Transverse colon (tissue), 4 donors: ENCODE measurements around the gene SLC39A3. TPM values are rescaled to one million over a fixed set of nuclear protein-coding genes. Genes with fewer than 3 reads are reported as not detected.
A peak's percentile ranks its signal among the peaks of the same experiment; 100 is the strongest.

Experiments
- DNase-seq: peaks from one replicate; pipeline ENCODE4 v3.0.0-alpha.2; 2019
- H3K27ac ChIP-seq, 4 donors: fragments of 200-600 bp; sonication (generic); 2 replicates each; pipeline ENCODE4 v1.5.1; 2016 to 2018; ENCODE audit warnings: inconsistent platforms in 4 of 4
- H3K27me3 ChIP-seq: fragments of 200-600 bp; sonication (generic); 2 replicates; pipeline ENCODE4 v1.5.1; 2017; ENCODE audit warnings: inconsistent platforms
- H3K36me3 ChIP-seq, 4 donors: fragments of 200-600 bp; sonication (generic); 2 replicates each; pipeline ENCODE4 v1.5.1; 2017 to 2019; ENCODE audit warnings: inconsistent platforms in 4 of 4
- H3K4me1 ChIP-seq, 4 donors: fragments of 200-600 bp; sonication (generic); 2 replicates each; pipeline ENCODE4 v1.5.1; 2017 to 2020; ENCODE audit warnings: inconsistent platforms in 4 of 4
- H3K4me3 ChIP-seq, 4 donors: fragments of 200-600 bp; sonication (generic); 1 replicate in 1 of 4; 2 replicates in 3 of 4; pipeline versions ENCODE4 v1.5.1 to v1.6.1; 2017 to 2019; ENCODE audit warnings: inconsistent platforms in 4 of 4
- H3K9me3 ChIP-seq, 2 donors: fragments of 200-600 bp; sonication (generic); 2 replicates each; pipeline ENCODE4 v1.5.1; 2017 to 2019; ENCODE audit warnings: inconsistent platforms in 2 of 2
- EP300 ChIP-seq: sonication (generic); formaldehyde crosslinking; IDR thresholded peaks from one replicate; pipeline ENCODE4 v1.6.1; 2017; ENCODE audit warnings: antibody characterized with exemption, low read depth
- POLR2A ChIP-seq: fragments of 450-650 bp; IDR thresholded peaks from one replicate; pipeline ENCODE4 v1.6.1; 2016; ENCODE audit warnings: antibody characterized with exemption, mild to moderate bottlenecking, moderate library complexity
- POLR2AphosphoS5 ChIP-seq, 3 donors: sonication (generic); formaldehyde crosslinking; IDR thresholded peaks; one replicate each; pipeline ENCODE4 v1.6.1; 2016; ENCODE audit warnings: antibody characterized with exemption in 3 of 3
- WGBS, 2 donors: methylation state at CpG; one replicate each; pipeline ENCODE4 v1.1.5; 2018; ENCODE audit warnings: low coverage in 1 of 2; 5-methylcytosine and 5-hydroxymethylcytosine counted together
- in situ Hi-C, 4 donors: fragments of 200-750 bp; cut with MboI; loops; one replicate each; pipeline versions ENCODE4 v1.15.0 to v1.15.1; 2017; ENCODE audit warnings: low sequenced_read_pairs in 3 of 4, low pct_ligation_motif_present in 1 of 4, low pct_unique_long_range_greater_than_20kb in 1 of 4
- intact Hi-C: fragments of 100-400 bp; cut with DNase I; formaldehyde crosslinking; loops from one replicate; pipeline ENCODE4 v1.15.1; 2023; ENCODE audit warnings: low total_unique reads
- total RNA-seq, 4 donors: library from RNA; depleted of rRNA; stranded (reverse); fragments of >200 nt; gene quantifications; one replicate each; pipeline ENCODE4 v1.1.0, GENCODE V29; 2016
- TF ChIP-seq, protein P1 (sequence below), 5 experiments: fragments of 200-600 bp in 3 of 5; fragments of 450-650 bp in 2 of 5; sonication (generic) in 3 of 5; IDR thresholded peaks; 1 replicate in 2 of 5; 2 replicates in 3 of 5; pipeline ENCODE4 v1.5.1; 2016 to 2017; ENCODE audit warnings: antibody characterized with exemption in 5 of 5, inconsistent platforms in 3 of 5, mild to moderate bottlenecking in 2 of 5, moderate library complexity in 1 of 5

Gene SLC39A3
- total RNA-seq, 4 donors from 2014 or later: 10.1 to 40.4 (median 24.7) TPM

DNA sequence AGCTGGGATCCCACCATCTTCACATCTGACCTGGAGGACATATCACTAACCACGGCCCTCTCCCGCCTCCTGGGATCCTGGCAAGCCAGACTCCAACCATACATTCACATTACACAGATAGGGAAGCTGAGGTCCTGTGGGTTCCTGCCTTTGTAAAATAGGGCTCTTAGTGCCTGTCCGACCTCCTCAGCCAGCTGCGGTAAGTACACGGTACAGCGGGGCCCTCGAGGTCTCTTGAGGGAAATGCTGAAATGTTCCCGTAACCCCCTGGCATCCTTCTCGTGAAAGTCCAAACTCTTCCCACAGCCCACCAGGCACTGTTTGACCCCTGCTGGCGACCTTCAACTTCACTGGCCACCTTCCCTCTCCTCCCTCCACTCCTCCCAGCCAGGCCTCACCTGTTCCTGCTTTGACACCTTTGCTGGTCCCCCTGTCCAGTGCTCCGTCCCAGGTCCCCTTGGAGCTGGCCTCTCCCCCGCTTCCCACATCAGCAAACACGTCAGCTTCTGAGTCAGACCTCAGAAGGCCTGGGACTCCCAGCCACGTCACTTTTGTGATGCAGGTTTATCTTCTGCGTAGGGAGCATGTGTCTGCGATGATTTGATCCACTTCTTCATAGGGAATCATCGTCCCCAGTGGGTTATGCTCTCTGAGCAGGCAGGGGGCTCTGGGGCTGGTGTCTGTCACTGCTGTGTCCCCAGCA is 28.5 kb downstream of the SLC39A3 start:
- TF ChIP-seq POLR2A (no peak), POLR2AphosphoS5 (IDR thresholded peaks at IDR 0.05) (no peak), EP300 (no peak)
- TF ChIP-seq, protein P1, sequence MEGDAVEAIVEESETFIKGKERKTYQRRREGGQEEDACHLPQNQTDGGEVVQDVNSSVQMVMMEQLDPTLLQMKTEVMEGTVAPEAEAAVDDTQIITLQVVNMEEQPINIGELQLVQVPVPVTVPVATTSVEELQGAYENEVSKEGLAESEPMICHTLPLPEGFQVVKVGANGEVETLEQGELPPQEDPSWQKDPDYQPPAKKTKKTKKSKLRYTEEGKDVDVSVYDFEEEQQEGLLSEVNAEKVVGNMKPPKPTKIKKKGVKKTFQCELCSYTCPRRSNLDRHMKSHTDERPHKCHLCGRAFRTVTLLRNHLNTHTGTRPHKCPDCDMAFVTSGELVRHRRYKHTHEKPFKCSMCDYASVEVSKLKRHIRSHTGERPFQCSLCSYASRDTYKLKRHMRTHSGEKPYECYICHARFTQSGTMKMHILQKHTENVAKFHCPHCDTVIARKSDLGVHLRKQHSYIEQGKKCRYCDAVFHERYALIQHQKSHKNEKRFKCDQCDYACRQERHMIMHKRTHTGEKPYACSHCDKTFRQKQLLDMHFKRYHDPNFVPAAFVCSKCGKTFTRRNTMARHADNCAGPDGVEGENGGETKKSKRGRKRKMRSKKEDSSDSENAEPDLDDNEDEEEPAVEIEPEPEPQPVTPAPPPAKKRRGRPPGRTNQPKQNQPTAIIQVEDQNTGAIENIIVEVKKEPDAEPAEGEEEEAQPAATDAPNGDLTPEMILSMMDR (IDR thresholded peaks at IDR 0.05): no peak
- intact Hi-C loops (no loop called here), in situ Hi-C loops (no loop called here)
- no peak for DNase-seq
- no peak overlapping the region for H3K4me3 ChIP-seq
- 67 to 74% methylated on average over 3 to 17 of the region's 17 CpGs for WGBS, 2 donors
- H3K9me3 ChIP-seq: no peaks in the 10 kb centered on the region
- H3K27ac ChIP-seq: no peak overlapping the region
- no peaks in the 10 kb centered on the region for H3K4me1 ChIP-seq
- H3K27me3 ChIP-seq: no peaks in the 10 kb centered on the region
- H3K36me3 ChIP-seq: no peaks in the 10 kb centered on the region

DNA sequence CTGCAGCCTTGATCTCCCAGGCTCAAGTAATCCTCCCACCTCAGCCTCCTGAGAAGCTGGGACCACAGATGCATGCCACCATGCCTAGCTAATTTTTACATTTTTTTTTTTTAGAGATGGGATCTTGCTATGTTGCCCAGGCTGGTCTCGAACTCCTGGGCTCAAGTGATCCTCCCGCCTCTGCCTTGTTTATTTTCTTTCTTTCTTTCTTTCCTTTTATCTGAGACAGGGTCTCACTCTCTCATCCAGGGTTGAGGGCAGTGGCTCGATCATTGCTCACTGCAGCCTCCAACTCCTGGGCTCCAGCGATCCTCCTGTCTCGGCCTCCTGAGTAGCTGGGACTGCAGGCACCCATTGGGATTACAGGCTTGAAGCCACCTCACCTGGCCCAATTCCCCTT is 33.6 kb downstream of the SLC39A3 start:
- WGBS, 2 donors: 88 to 100% methylated on average over 4 to 5 of the region's 5 CpGs
- no peak overlapping the region for H3K4me3 ChIP-seq
- DNase-seq: no peak
- no peaks in the 10 kb centered on the region for H3K36me3 ChIP-seq
- H3K9me3 ChIP-seq: no peaks in the 10 kb centered on the region
- intact Hi-C loops: no loop called here
- in situ Hi-C loops: no loop called here
- H3K27me3 ChIP-seq: no peaks in the 10 kb centered on the region
- TF ChIP-seq, protein P1 (IDR thresholded peaks at IDR 0.05): no peak
- TF ChIP-seq POLR2AphosphoS5 (IDR thresholded peaks at IDR 0.05): no peak
- no peak for TF ChIP-seq EP300
- no peak for TF ChIP-seq POLR2A
- H3K27ac ChIP-seq: no peak overlapping the region
- peaks cover 0 to 7% (median 4%) of the 10 kb centered on the region in 4 donors for H3K4me1 ChIP-seq

DNA sequence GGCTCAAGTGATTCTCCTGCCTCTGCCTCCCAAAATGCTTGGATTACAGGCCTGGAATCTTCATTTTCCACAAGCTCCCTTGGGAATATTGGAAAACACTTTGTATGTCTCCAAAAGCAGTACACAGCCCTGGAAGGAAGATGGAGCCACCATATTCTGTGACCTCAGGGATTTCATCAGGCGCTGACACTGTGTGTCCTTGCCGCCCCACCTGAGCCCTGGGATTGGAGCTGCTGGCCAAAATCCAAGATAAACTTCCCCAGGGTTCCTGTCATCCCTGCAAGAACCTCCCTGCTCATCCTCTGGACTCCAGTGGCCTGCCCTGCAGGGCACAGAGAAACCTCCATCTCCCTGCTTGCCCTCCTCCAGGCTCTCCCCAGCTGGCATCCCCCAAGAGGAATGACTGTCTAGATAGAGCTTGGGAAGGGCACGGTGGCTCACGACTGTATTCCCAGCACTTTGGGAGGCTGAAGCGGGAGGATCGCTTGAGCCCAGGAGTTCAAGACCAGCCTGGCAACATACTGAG is 36.1 kb downstream of the SLC39A3 start:
- intact Hi-C loops (no loop called here), in situ Hi-C loops (no loop called here)
- no peak overlapping the region for H3K4me3 ChIP-seq
- peaks cover 0 to 7% (median 4%) of the 10 kb centered on the region in 4 donors for H3K4me1 ChIP-seq
- no peak overlapping the region for H3K27ac ChIP-seq
- H3K9me3 ChIP-seq: no peaks in the 10 kb centered on the region
- no peaks in the 10 kb centered on the region for H3K27me3 ChIP-seq
- DNase-seq: no peak
- H3K36me3 ChIP-seq: no peaks in the 10 kb centered on the region
- WGBS, 2 donors: 85% methylated on average over 6 of the region's 6 CpGs; no CpG with 5 or more reads in 1 of the 2 donors
- TF ChIP-seq POLR2AphosphoS5 (IDR thresholded peaks at IDR 0.05): no peak
- TF ChIP-seq, protein P1 (IDR thresholded peaks at IDR 0.05): no peak
- no peak for TF ChIP-seq POLR2A
- no peak for TF ChIP-seq EP300

DNA sequence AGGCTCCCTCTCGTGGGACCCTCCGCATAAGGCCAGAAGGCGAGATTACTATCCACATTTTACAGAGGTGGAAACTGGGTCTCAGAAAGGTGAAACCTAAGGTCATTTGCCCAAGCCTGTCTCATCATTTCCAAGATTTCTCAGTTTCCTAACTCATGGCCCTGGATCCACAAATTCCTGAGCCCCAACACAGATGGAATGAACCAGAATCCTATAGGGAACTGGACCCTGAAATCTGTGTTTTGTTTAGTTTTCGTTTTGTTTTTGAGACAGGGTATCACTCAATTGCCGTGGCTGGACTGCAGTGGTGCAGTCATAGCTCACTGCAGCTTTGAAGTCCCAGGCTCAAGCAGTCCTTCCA is 36.8 kb downstream of the SLC39A3 start:
- Histone ChIP-seq H3K4me1 (peaks cover 0 to 7% (median 4%) of the 10 kb centered on the region in 4 donors), H3K9me3 (no peaks in the 10 kb centered on the region), H3K27me3 (no peaks in the 10 kb centered on the region), H3K4me3 (peak overlapping the region; percentile 1 to 70 (median 6)), H3K27ac (no peak overlapping the region), H3K36me3 (no peaks in the 10 kb centered on the region)
- 76% methylated on average over 5 of the region's 5 CpGs; no CpG with 5 or more reads in 1 of the 2 donors for WGBS, 2 donors
- TF ChIP-seq POLR2A (no peak), EP300 (no peak), POLR2AphosphoS5 (IDR thresholded peaks at IDR 0.05) (no peak)
- TF ChIP-seq, protein P1 (IDR thresholded peaks at IDR 0.05): no peak
- intact Hi-C loops (no loop called here), in situ Hi-C loops (no loop called here)
- DNase-seq: no peak
